ENCODE measurements around the gene PAK5. TPM values are rescaled to one million over a fixed set of nuclear protein-coding genes. Genes with fewer than 3 reads are reported as not detected.

PAK5 gene
- total and polyA plus RNA-seq, 9 of the 15 experiments (the other 6 are each of a cell fraction or from before 2014, with no cell fraction given) = not detected

DNA sequence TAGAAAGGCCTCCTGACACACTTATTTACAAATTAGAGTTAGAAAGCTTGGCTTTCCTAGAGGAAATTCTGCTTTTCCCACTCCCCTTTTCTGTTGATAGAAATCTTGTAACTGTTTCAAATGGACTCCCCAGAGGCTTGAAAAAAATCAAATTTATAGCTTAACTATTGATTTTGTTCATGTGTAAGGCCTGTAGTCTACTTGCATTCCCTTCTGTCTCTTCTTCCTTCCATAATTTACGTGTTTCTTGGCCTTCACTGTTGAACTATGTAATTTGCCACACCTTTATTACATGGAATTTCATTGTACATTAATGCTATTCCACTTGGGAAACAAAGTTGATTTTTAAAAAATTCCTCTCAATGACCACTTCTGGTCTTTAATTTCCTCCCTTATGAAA, 243.1 kb downstream of the PAK5 start (continued):
- TF ChIP-seq, protein P1, sequence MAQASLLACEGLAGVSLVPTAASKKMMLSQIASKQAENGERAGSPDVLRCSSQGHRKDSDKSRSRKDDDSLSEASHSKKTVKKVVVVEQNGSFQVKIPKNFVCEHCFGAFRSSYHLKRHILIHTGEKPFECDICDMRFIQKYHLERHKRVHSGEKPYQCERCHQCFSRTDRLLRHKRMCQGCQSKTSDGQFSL (CRISPR knock-in tag; IDR thresholded peaks at IDR 0.05) = no peak
- TF ChIP-seq, protein P1 (tag; IDR thresholded peaks at IDR 0.05) = no peak
- no peak for TF ChIP-seq NFE2 (IDR thresholded peaks at IDR 0.05; ENCODE audit: low read depth)

DNA sequence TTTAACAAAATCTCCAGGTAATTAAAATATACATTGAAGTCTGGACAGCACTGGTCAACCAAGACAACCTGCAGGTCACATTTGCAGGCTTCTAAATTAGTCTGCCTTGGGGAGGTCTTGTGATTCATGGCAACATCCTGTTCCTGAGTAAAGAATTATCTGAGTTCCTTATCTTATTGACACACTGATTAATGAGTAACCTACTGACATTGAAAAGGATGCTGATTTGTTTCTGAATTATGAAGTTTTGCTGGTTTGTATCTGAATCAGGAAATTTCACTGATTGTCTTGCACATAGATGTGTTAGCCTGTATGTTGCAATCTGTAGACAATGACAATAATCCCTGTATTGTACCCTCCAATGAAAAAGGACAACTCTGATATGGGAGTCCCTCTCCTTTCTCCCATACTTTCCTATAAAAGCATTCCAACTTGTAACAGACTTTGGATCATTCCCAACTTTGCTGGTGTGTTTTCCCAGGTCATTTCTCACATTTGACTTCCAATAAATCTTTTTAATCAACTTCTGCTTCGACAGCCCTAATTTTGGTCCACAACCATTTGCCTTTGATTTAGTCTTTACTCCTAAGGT, 244.5 kb downstream of the PAK5 start:
- no peaks in the 10 kb centered on the region for H3K36me3 ChIP-seq (ENCODE audit: control insufficient read depth, insufficient read depth, low read length)
- H3K4me3 ChIP-seq = no peak overlapping the region
- ChIA-PET POLR2A (no interaction called here), CTCF (ENCODE audit: low intra/inter-chr PET ratio) (no interaction called here)
- BruUV-seq (replicated peaks) = no TSS peak
- no peaks in the 10 kb centered on the region for H3K27me3 ChIP-seq (ENCODE audit: control insufficient read depth in 2 of 2, insufficient read depth in 2 of 2, low read length in 2 of 2)
- no peaks in the 10 kb centered on the region for H3K9me1 ChIP-seq (ENCODE audit: control insufficient read depth, insufficient read depth, low read length)
- in situ Hi-C loops (cut with MboI) (no loop called here), intact Hi-C loops (cut with micrococcal nuclease) (no loop called here)
- no peak overlapping the region for H2AFZ ChIP-seq (ENCODE audit: low read depth, low read length)
- no peak overlapping the region for H3K27ac ChIP-seq (ENCODE audit: extremely low read depth, low read depth, low read length)
- no peaks in the 10 kb centered on the region for H3K9me3 ChIP-seq (replicated peaks; ENCODE audit: control insufficient read depth, insufficient read depth, low read depth, low read length)
- ATAC-seq = no peak
- no peaks in the 10 kb centered on the region for H3K79me2 ChIP-seq (ENCODE audit: control insufficient read depth, insufficient read depth, low read length)
- WGBS (ENCODE audit: insufficient coverage, low coverage, missing lambda C conversion rate) = 0% methylated on average over 1 of the region's 1 CpG
- H3K4me1 ChIP-seq (replicated peaks in 1 of 2; ENCODE audit: control insufficient read depth in 2 of 2, insufficient read depth in 2 of 2, low read length in 2 of 2) = no peaks in the 10 kb centered on the region
- no peak for DNase-seq (ENCODE audit: extremely low read depth in 1 of 4, low spot score in 3 of 4)
- no peak overlapping the region for H3K9ac ChIP-seq (ENCODE audit: insufficient read depth in 1 of 2, low read depth in 2 of 2, low read length in 2 of 2)
- H4K20me1 ChIP-seq (replicated peaks; ENCODE audit: control insufficient read depth, insufficient read depth, low read length) = no peaks in the 10 kb centered on the region
- H3K4me2 ChIP-seq (ENCODE audit: insufficient read depth, low read length) = no peak overlapping the region
- FAIRE-seq = no peak
- TF ChIP-seq KLF13 (tag; IDR thresholded peaks at IDR 0.05; ENCODE audit: borderline replicate concordance, low read depth) (no peak), LEF1 (IDR thresholded peaks at IDR 0.05) (no peak), HMG20B (CRISPR knock-in tag; IDR thresholded peaks at IDR 0.05) (no peak), MEF2A (IDR thresholded peaks at IDR 0.05; ENCODE audit: control insufficient read depth, low read depth, low read length) (no peak), SP2 (IDR thresholded peaks at IDR 0.05; ENCODE audit: extremely low read depth, low read depth, low read length, poor library complexity, severe bottlenecking) (no peak), PHF21A (IDR thresholded peaks at IDR 0.05; ENCODE audit: borderline replicate concordance, low read depth) (no peak), ZNF507 (tag; conservative IDR thresholded peaks at IDR 0.05) (no peak), SETDB1 (IDR thresholded peaks at IDR 0.05; ENCODE audit: low read length) (no peak), ZBED1 (IDR thresholded peaks at IDR 0.05) (no peak), ZNF124 (CRISPR knock-in tag; IDR thresholded peaks at IDR 0.05) (no peak), ZNF778 (CRISPR knock-in tag; IDR thresholded peaks at IDR 0.05) (no peak), ZBTB1 (CRISPR knock-in tag; IDR thresholded peaks at IDR 0.05; ENCODE audit: borderline replicate concordance, low read depth) (no peak), TCF3 (CRISPR knock-in tag; IDR thresholded peaks at IDR 0.05) (no peak), NCOA1 (IDR thresholded peaks at IDR 0.05; ENCODE audit: low read depth) (no peak), SLC30A9 (CRISPR knock-in tag; IDR thresholded peaks at IDR 0.05) (no peak), OTX1 (CRISPR knock-in tag; IDR thresholded peaks at IDR 0.05) (no peak)
- TF ChIP-seq, protein P2, sequence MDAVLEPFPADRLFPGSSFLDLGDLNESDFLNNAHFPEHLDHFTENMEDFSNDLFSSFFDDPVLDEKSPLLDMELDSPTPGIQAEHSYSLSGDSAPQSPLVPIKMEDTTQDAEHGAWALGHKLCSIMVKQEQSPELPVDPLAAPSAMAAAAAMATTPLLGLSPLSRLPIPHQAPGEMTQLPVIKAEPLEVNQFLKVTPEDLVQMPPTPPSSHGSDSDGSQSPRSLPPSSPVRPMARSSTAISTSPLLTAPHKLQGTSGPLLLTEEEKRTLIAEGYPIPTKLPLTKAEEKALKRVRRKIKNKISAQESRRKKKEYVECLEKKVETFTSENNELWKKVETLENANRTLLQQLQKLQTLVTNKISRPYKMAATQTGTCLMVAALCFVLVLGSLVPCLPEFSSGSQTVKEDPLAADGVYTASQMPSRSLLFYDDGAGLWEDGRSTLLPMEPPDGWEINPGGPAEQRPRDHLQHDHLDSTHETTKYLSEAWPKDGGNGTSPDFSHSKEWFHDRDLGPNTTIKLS (IDR thresholded peaks at IDR 0.05; ENCODE audit: borderline replicate concordance, low read depth) = no peak
- TF ChIP-seq, protein P3, sequence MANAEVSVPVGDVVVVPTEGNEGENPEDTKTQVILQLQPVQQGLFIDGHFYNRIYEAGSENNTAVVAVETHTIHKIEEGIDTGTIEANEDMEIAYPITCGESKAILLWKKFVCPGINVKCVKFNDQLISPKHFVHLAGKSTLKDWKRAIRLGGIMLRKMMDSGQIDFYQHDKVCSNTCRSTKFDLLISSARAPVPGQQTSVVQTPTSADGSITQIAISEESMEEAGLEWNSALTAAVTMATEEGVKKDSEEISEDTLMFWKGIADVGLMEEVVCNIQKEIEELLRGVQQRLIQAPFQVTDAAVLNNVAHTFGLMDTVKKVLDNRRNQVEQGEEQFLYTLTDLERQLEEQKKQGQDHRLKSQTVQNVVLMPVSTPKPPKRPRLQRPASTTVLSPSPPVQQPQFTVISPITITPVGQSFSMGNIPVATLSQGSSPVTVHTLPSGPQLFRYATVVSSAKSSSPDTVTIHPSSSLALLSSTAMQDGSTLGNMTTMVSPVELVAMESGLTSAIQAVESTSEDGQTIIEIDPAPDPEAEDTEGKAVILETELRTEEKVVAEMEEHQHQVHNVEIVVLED (CRISPR knock-in tag; IDR thresholded peaks at IDR 0.05) = no peak
